ELF-1 (cell line): ENCODE measurements around the gene SLC39A6.
A peak's percentile ranks its signal among the peaks of the same experiment; 100 is the strongest.
"Not testable (repeated sequence)": the region's sequence is repeated elsewhere in the genome, so short reads cannot be mapped to it uniquely, and the experiment has no call there.

Experiments used
- DNase-seq: peaks from one replicate; pipeline ENCODE4 v3.0.0-alpha.2; 2016; ENCODE audit warnings: low read depth, low spot score

SLC39A6 gene

GRCh38 chr18:36129300-36130038 lies at the start of gene SLC39A6, which contains the start of gene ELP2:
TSS of gene SLC39A6 (minus strand) at chr18:36129340. CDS start at chr18:36127007, 2,333 bp downstream.
TSS of gene ELP2 (plus strand) at chr18:36129899. CDS start at chr18:36129934, 35 bp downstream.
- DNase-seq: peak; percentile 98

GRCh38 chr18:36177913-36178312 lies 48.8 kb upstream of the SLC39A6 start:
- no peak for DNase-seq

GRCh38 chr18:36176711-36177110 lies 47.6 kb upstream of the SLC39A6 start:
- no peak for DNase-seq

- DNase-seq: no peak
Measured at GRCh38 chr18:36176177-36176584, 47.0 kb upstream of the SLC39A6 start.

- DNase-seq: no peak
Measured at GRCh38 chr18:36175481-36175880, 46.3 kb upstream of the SLC39A6 start.

GRCh38 chr18:36169938-36170337 lies 40.8 kb upstream of the SLC39A6 start:
- DNase-seq: no peak

- not testable (repeated sequence) for DNase-seq
Measured at GRCh38 chr18:36168296-36168695, 39.2 kb upstream of the SLC39A6 start.

GRCh38 chr18:36167692-36168218 lies 38.6 kb upstream of the SLC39A6 start:
- no peak for DNase-seq

- DNase-seq: no peak
Measured at GRCh38 chr18:36162981-36163380, 33.8 kb upstream of the SLC39A6 start.

GRCh38 chr18:36160959-36161371 lies 31.8 kb upstream of the SLC39A6 start:
- no peak for DNase-seq

- DNase-seq: no peak
Measured at GRCh38 chr18:36158266-36158867, 29.2 kb upstream of the SLC39A6 start.

GRCh38 chr18:36157441-36157840 lies 28.3 kb upstream of the SLC39A6 start:
- DNase-seq: no peak

GRCh38 chr18:36155851-36156757 lies 27.0 kb upstream of the SLC39A6 start:
- DNase-seq: no peak

GRCh38 chr18:36153771-36154170 lies 24.6 kb upstream of the SLC39A6 start:
- no peak for DNase-seq

GRCh38 chr18:36153203-36153602 lies 24.1 kb upstream of the SLC39A6 start:
- no peak for DNase-seq

GRCh38 chr18:36152781-36153180 lies 23.6 kb upstream of the SLC39A6 start:
- DNase-seq: no peak

- no peak for DNase-seq
Measured at GRCh38 chr18:36149514-36150289, 20.6 kb upstream of the SLC39A6 start.

- no peak for DNase-seq
Measured at GRCh38 chr18:36143391-36143790, 14.3 kb upstream of the SLC39A6 start.

GRCh38 chr18:36142751-36143150 lies 13.6 kb upstream of the SLC39A6 start:
- no peak for DNase-seq

- DNase-seq: no peak
Measured at GRCh38 chr18:36141576-36141975, 12.4 kb upstream of the SLC39A6 start.

- DNase-seq: peak; percentile 3
Measured at GRCh38 chr18:36139245-36139644, 10.1 kb upstream of the SLC39A6 start.
